Osteocyte (in vitro differentiated cells): ENCODE measurements around the gene ENAH. TPM values are rescaled to one million over a fixed set of nuclear protein-coding genes. Genes with fewer than 3 reads are reported as not detected.

Source experiments
- DNase-seq: peaks from one replicate; pipeline ENCODE4 v3.0.0; 2021; ENCODE audit warnings: mixed read lengths; ENCODE audit not compliant: unreplicated experiment; ENCODE audit errors: extremely low spot score
- H3K27ac Mint-ChIP-seq: one replicate; pipeline ENCODE4 v1.8.0; 2021; ENCODE audit warnings: mild to moderate bottlenecking, mixed read lengths; ENCODE audit not compliant: unreplicated experiment
- H3K27me3 Mint-ChIP-seq: one replicate; pipeline ENCODE4 v1.8.0; 2021; ENCODE audit warnings: mixed read lengths; ENCODE audit not compliant: unreplicated experiment
- H3K36me3 Mint-ChIP-seq: one replicate; pipeline ENCODE4 v1.8.0; 2021; ENCODE audit warnings: mixed read lengths; ENCODE audit not compliant: unreplicated experiment
- H3K4me1 Mint-ChIP-seq: one replicate; pipeline ENCODE4 v1.8.0; 2021; ENCODE audit warnings: mixed read lengths; ENCODE audit not compliant: unreplicated experiment
- H3K4me3 Mint-ChIP-seq: one replicate; pipeline ENCODE4 v1.8.0; 2021; ENCODE audit warnings: mild to moderate bottlenecking, moderate library complexity, mixed read lengths; ENCODE audit not compliant: unreplicated experiment
- H3K9me3 Mint-ChIP-seq: one replicate; pipeline ENCODE4 v1.8.0; 2021; ENCODE audit warnings: mixed read lengths; ENCODE audit not compliant: unreplicated experiment
- CTCF ChIP-seq: fragments of 200-600 bp; sonication (generic); IDR thresholded peaks from 2 replicates; pipeline ENCODE4 v1.5.0; 2021; ENCODE audit warnings: antibody characterized with exemption, mild to moderate bottlenecking, moderate library complexity
- total RNA-seq: library from RNA; stranded (reverse); gene quantifications from 2 replicates; pipeline ENCODE4 v1.2.1, GENCODE V29; 2021

Gene ENAH
- total RNA-seq, 1 donor from 2014 or later: 232 TPM

DNA sequence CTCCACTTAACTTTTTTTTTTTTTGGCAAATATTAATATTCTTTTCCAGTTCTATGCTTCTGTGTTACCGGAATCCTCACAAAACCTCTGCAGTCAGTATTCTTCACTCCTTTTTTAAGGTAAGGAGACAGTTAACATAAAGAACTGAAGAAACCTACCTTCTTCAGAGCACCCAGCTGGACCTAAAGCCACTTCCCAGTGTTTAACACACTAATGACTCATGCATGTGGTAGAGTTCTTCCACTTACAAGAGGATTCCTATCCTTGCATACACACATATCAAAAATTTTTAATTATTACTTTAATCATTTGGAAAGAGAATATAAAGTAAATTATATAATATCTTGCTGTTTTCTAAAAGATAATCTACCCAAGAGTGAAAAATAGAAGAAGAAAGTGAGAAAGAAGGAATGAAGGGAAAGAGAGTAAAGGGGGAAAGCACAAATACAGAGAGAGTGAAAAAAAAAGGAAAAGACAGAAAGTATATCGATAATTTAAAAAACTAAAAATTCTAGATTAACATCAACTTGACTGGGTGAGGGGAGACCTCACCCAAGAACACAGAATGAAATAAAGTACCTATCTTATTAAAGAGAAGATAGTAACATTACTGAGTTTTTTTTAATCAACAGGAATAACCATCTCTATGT, 54.9 kb downstream of the ENAH start:
- no peak for DNase-seq
- Mint-ChIP-seq H3K27ac (peak overlapping the region; percentile 63), H3K27me3 (no peaks in the 10 kb centered on the region), H3K36me3 (peaks cover 18% of the 10 kb centered on the region), H3K4me1 (peaks cover 71% of the 10 kb centered on the region), H3K9me3 (no peaks in the 10 kb centered on the region), H3K4me3 (no peak overlapping the region)
- TF ChIP-seq CTCF: no peak

DNA sequence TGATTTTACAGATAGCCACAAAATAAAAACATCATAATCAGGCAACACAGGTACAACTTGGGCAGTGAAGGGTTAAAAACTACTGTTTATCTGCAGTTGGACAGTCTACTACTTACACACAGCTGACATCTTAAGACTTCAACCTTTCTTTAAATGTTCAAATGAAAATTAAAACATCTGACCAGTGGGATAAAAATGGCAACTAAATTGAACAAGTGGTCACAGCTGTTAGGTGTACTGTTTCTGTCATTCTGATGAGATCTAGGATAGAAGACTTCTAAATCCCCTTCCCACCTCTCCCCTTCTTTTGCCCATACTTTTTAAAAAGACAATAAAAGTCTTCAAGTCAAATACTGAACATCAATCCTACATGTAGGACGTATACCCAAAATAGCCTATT, 56.2 kb downstream of the ENAH start:
- peak overlapping the region; percentile 54 for H3K27ac Mint-ChIP-seq

GRCh38 chr1:225595974-225596551, 56.9 kb downstream of the ENAH start:
- peaks cover 18% of the 10 kb centered on the region for H3K36me3 Mint-ChIP-seq
- H3K4me1 Mint-ChIP-seq: peaks cover 71% of the 10 kb centered on the region
- H3K4me3 Mint-ChIP-seq: no peak overlapping the region
- H3K9me3 Mint-ChIP-seq: no peaks in the 10 kb centered on the region
- DNase-seq: no peak
- H3K27ac Mint-ChIP-seq: peak overlapping the region; percentile 54
- H3K27me3 Mint-ChIP-seq: no peaks in the 10 kb centered on the region
- TF ChIP-seq CTCF: no peak

More for the DNA sequence above, 56.2 kb downstream of the ENAH start:
- peaks cover 18% of the 10 kb centered on the region for H3K36me3 Mint-ChIP-seq
- peaks cover 71% of the 10 kb centered on the region for H3K4me1 Mint-ChIP-seq
- no peak overlapping the region for H3K4me3 Mint-ChIP-seq
- no peak for DNase-seq
- TF ChIP-seq CTCF: no peak
- no peaks in the 10 kb centered on the region for H3K27me3 Mint-ChIP-seq
- no peaks in the 10 kb centered on the region for H3K9me3 Mint-ChIP-seq

GRCh38 chr1:225595452-225595851, 57.5 kb downstream of the ENAH start:
- Mint-ChIP-seq H3K36me3 (peaks cover 17% of the 10 kb centered on the region), H3K9me3 (no peaks in the 10 kb centered on the region)

More at GRCh38 chr1:225595452-225595851, 57.5 kb downstream of the ENAH start:
- no peak for TF ChIP-seq CTCF
- Mint-ChIP-seq H3K4me1 (peaks cover 71% of the 10 kb centered on the region), H3K27me3 (no peaks in the 10 kb centered on the region), H3K27ac (no peak overlapping the region), H3K4me3 (no peak overlapping the region)
- DNase-seq: no peak
